Right lobe of liver (tissue), 6 donors: ENCODE results near the gene CHFR. TPM values are rescaled to one million over a fixed set of nuclear protein-coding genes. Genes with fewer than 3 reads are reported as not detected.
A peak's percentile ranks its signal among the peaks of the same experiment; 100 is the strongest.

ENCODE experiments used
- ATAC-seq, 4 donors: fragments of 200-7000 bp; cut with Tn5 transposase; one replicate each; pipeline ENCODE4 v1.9.1; 2020; ENCODE audit warnings: mild to moderate bottlenecking in 4 of 4, moderate library complexity in 4 of 4
- DNase-seq, 3 donors: peaks; one replicate each; pipeline ENCODE4 v3.0.0-alpha.2; 2020
- H3K27ac ChIP-seq, 3 donors: fragments of 200-600 bp; one replicate each; pipeline ENCODE4 v1.8.0; 2022
- H3K27me3 ChIP-seq, 2 donors: fragments of 200-600 bp; one replicate each; pipeline ENCODE4 v1.8.0; 2022
- H3K36me3 ChIP-seq, 4 donors: fragments of 200-600 bp; sonication (generic) in 1 of 4; one replicate each; pipeline versions ENCODE4 v1.5.1 to v1.8.0; 2017 to 2022; ENCODE audit warnings: control low read depth in 1 of 4
- H3K4me1 ChIP-seq, 4 donors: fragments of 200-600 bp; sonication (generic) in 1 of 4; one replicate each; pipeline versions ENCODE4 v1.5.1 to v1.8.0; 2017 to 2022; ENCODE audit warnings: control low read depth in 1 of 4
- H3K4me3 ChIP-seq, 3 donors: fragments of 200-600 bp; one replicate each; pipeline ENCODE4 v1.8.0; 2022
- H3K9me3 ChIP-seq, 4 donors: fragments of 200-600 bp; sonication (generic) in 1 of 4; one replicate each; pipeline versions ENCODE4 v1.5.1 to v1.8.0; 2017 to 2022; ENCODE audit warnings: control low read depth in 1 of 4
- POLR2A ChIP-seq: fragments of 450-650 bp; IDR thresholded peaks from one replicate; pipeline ENCODE4 v1.6.1; 2017; ENCODE audit warnings: antibody characterized with exemption, mild to moderate bottlenecking
- WGBS: methylation state at CpG from one replicate; pipeline ENCODE4 v1.1.6; 2018; ENCODE audit warnings: low coverage, low lambda C conversion rate; ENCODE audit not compliant: insufficient coverage; ENCODE audit errors: missing lambda C conversion rate; 5-methylcytosine and 5-hydroxymethylcytosine counted together
- intact Hi-C, 2 donors: fragments of 100-400 bp; cut with DNase I; formaldehyde crosslinking; loops; one replicate each; pipeline versions ENCODE4 v1.11.2 to v1.14.1; 2022
- total RNA-seq, 6 experiments: library from RNA; depleted of rRNA in 2 of 6; stranded (reverse); fragments of >200 nt in 2 of 6; fragmentation: NEBNext Ultra II Directional in 3 of 6; extraction: Animal tissue kit (Norgen Biotek cat#: 25700) in 3 of 6; gene quantifications; one replicate each; pipeline versions ENCODE4 v1.1.0 to v1.2.4, GENCODE V29; 2016 to 2023
- TF ChIP-seq, protein P1 (sequence below), 4 donors: fragments of 200-600 bp in 3 of 4; fragments of 450-650 bp in 1 of 4; IDR thresholded peaks; one replicate each; pipeline versions ENCODE4 v1.5.1 to v1.8.0; 2016 to 2022; ENCODE audit warnings: antibody characterized with exemption in 4 of 4, mild to moderate bottlenecking in 2 of 4
- donor health status: DM: no; HTN: yes; CAD: no.
- donor health status: DM: no; HTN: no; CAD: no.
- donor health status: DM: no; HTN: no; CAD: no.
- donor health status: DM: no; HTN: yes; CAD: no.
- donor health status: DM: no; HTN: yes; CAD: no.

Gene CHFR
- total RNA-seq, 6 experiments from 2014 or later: 11.0 to 20.4 (median 13.5) TPM

DNA sequence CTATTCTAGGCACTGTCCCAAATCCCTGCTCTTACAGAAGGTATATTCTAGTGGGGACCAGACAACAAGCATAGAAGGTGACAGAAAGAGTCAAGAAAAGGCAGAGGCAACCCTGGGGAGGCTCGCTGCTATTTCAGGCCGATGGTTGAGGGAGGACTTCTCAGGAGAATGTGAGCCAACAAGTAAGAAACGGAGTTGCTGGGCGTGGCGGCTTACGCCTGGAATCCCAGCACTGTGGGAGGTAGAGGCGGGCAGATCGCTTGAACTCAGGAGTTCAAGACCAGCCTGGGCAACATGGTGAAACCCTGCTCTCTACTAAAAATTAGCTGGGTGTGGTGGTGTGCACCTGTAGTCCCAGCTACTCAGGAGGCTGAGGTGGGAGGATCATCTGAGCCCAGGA is 54.1 kb downstream of the CHFR start:
- peaks cover 0 to 5% (median 0%) of the 10 kb centered on the region in 4 donors for H3K4me1 ChIP-seq
- H3K27ac ChIP-seq: no peak overlapping the region
- H3K9me3 ChIP-seq: no peaks in the 10 kb centered on the region
- H3K36me3 ChIP-seq: no peaks in the 10 kb centered on the region
- no peak overlapping the region for H3K4me3 ChIP-seq
- TF ChIP-seq POLR2A: no peak
- TF ChIP-seq, protein P1, sequence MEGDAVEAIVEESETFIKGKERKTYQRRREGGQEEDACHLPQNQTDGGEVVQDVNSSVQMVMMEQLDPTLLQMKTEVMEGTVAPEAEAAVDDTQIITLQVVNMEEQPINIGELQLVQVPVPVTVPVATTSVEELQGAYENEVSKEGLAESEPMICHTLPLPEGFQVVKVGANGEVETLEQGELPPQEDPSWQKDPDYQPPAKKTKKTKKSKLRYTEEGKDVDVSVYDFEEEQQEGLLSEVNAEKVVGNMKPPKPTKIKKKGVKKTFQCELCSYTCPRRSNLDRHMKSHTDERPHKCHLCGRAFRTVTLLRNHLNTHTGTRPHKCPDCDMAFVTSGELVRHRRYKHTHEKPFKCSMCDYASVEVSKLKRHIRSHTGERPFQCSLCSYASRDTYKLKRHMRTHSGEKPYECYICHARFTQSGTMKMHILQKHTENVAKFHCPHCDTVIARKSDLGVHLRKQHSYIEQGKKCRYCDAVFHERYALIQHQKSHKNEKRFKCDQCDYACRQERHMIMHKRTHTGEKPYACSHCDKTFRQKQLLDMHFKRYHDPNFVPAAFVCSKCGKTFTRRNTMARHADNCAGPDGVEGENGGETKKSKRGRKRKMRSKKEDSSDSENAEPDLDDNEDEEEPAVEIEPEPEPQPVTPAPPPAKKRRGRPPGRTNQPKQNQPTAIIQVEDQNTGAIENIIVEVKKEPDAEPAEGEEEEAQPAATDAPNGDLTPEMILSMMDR (IDR thresholded peaks at IDR 0.05): no peak
- no peaks in the 10 kb centered on the region for H3K27me3 ChIP-seq
- ATAC-seq (no peak), DNase-seq (no peak)
- intact Hi-C loops: no loop called here
- 99% methylated on average over 8 of the region's 8 CpGs for WGBS

DNA sequence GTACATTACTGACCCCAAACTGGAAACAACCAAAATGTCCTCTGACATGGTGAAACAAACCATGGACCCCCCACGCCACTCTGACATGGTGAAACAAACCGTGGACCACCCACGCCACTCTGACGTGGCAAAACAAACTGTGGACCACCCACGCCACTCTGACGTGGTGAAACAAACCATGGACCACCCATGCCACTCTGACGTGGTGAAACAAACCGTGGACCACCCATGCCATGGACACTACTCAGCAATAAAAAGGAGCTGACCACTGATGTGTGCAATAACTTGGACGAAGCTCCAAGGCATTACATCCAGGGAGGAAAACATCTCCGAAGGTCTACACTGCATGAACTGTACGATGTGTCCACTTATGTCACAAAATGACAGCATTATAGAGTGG is 55.6 kb downstream of the CHFR start:
- Histone ChIP-seq H3K36me3 (no peaks in the 10 kb centered on the region), H3K27ac (no peak overlapping the region), H3K4me1 (peaks cover 0 to 13% (median 4%) of the 10 kb centered on the region in 4 donors), H3K4me3 (no peak overlapping the region), H3K27me3 (no peaks in the 10 kb centered on the region), H3K9me3 (no peaks in the 10 kb centered on the region)
- TF ChIP-seq, protein P1 (IDR thresholded peaks at IDR 0.05): no peak
- TF ChIP-seq POLR2A: no peak
- DNase-seq (no peak), ATAC-seq (no peak)
- WGBS: 93% methylated on average over 5 of the region's 11 CpGs
- intact Hi-C loops: no loop called here

DNA sequence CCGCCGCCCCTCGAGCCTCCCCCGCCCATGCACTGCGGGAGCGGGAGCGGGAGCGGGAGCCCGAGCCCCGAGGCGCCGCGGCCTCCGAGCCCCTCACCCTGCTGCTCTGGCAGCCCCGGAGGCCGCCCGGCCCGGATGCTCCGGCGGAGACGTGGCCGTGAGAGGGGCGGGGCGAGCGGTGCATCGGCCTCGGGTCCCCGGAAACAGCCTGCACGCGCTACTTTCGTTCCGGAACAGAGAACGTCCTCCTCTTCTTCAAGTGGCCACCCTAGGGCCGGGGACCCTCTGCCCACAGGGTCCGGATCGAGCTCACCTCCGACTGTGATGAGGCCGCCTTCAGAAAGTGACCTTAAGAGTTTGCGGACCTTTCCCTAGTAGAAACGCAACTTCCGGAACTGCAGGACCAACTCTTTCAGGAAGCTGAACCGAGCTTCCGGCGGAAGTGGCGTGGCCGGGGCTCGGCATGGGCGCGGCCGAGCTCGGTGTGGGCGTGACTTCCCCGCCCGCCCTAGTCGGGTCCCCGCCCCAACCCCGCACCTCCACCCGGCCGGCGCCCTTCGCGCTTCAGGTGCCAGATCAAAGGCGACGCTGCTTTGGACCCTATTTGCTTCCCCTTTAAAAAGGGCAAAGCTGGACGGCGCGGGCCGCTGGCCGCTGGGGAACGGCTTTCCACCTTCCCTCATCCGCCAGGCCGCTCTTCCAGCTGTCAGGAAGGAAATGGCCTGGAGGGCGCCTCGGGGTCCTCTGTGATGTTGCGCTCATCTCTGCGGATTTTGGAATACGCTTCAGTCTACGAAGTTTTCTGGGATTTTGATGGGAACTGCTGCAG is 58.5 kb downstream of the CHFR start, which contains the start of gene GOLGA3:
TSS of gene GOLGA3 (minus strand) at position 164 of the 829 bp plus-strand sequence. CDS start 6,741 bp downstream, outside the sequence.
- ATAC-seq (peak; percentile 97 to 98 (median 98)), DNase-seq (peak; percentile 96)
- Histone ChIP-seq H3K9me3 (no peaks in the 10 kb centered on the region), H3K4me3 (peak within 1 kb of the TSS; percentile 79 to 95 (median 89)), H3K27ac (peak within 1 kb of the TSS; percentile 96 to 99 (median 98)), H3K27me3 (no peaks in the 10 kb centered on the region), H3K4me1 (peaks cover 0 to 13% (median 4%) of the 10 kb centered on the region in 4 donors), H3K36me3 (peaks cover 0 to 6% (median 3%) of the 10 kb centered on the region in 4 donors)
- WGBS: 4% methylated on average over 15 of the region's 78 CpGs
- intact Hi-C loops: no loop called here
- TF ChIP-seq POLR2A: peak; percentile 43
- TF ChIP-seq, protein P1 (IDR thresholded peaks at IDR 0.05): no peak

DNA sequence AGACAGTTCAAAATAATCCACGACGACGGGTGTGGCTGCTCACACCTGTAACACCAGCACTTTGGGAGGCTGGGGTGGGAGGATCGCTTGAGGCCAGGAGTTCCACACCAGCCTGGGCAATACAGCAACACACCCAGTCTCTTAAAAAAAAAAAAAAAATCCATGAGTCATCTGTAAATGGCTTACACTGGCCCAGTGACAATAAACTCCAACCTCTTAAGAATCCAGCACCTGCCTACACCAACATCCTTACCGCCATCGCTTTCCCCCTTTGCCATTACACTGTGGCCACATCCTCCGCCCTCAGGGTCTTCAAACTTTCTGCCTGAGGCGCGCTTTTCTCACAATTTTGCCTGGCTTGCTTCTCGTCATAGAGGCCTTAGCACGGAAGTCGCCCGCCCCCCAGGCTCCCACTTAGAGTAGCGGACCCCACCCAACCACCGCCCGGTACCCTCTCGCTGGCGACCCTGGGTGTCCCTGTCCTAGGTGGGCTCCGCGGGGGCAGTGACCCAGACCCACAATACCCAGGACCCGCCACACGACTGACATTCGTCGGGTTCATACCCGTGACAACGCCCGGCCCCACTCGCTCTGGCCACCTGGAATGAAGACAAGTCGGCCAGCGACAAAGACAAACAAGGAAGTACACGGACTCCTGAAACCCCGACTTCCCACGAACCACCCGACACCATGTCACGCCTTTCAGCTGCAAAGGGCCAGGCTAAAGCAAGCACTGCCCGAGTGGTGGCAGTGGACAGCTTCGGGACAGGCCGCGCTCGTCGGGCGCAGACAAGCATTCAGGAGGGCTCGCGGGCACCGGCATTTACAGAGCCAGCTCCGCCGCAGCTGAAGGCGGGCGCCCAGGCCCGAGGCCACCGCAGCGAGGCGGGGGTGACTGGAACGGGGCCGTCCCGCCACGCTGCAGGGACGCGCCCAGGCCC is 59.4 kb downstream of the CHFR start:
- intact Hi-C loops: no loop called here
- Histone ChIP-seq H3K9me3 (no peaks in the 10 kb centered on the region), H3K36me3 (peaks cover 0 to 6% (median 3%) of the 10 kb centered on the region in 4 donors), H3K27me3 (no peaks in the 10 kb centered on the region), H3K27ac (peak overlapping the region; percentile 96 to 99 (median 98)), H3K4me1 (peaks cover 0 to 13% (median 4%) of the 10 kb centered on the region in 4 donors), H3K4me3 (peak overlapping the region; percentile 79 to 95 (median 89))
- TF ChIP-seq, protein P1 (IDR thresholded peaks at IDR 0.05): no peak
- no peak for TF ChIP-seq POLR2A
- ATAC-seq: peak; percentile 22 to 49 (median 34)
- DNase-seq: peak; percentile 54 to 65 (median 54)
- WGBS: 22% methylated on average over 22 of the region's 59 CpGs
